DND-41 (cell line): Measurements from ENCODE around the gene RASGRF1.

ENCODE experiments used
- CTCF ChIP-seq: IDR thresholded peaks from 2 replicates; pipeline ENCODE4 v1.5.1; 2012; ENCODE audit warnings: borderline replicate concordance, low read length, moderate library complexity, mild to moderate bottlenecking; ENCODE audit not compliant: poor library complexity, severe bottlenecking; ENCODE audit errors: extremely low read depth
- EZH2 ChIP-seq: IDR thresholded peaks from 3 replicates; pipeline ENCODE4 v1.6.1; 2012; ENCODE audit warnings: borderline replicate concordance, low read depth, mild to moderate bottlenecking, moderate library complexity, low read length, inconsistent platforms; ENCODE audit not compliant: severe bottlenecking

GRCh38 chr15:78983146-78983918 lies 107.2 kb downstream of the RASGRF1 start:
- TF ChIP-seq CTCF (no peak), EZH2 (no peak)
